Cardiac muscle cell (in vitro differentiated cells and primary cell): ENCODE data around the gene DSG4. TPM values are rescaled to one million over a fixed set of nuclear protein-coding genes. Genes with fewer than 3 reads are reported as not detected.

Experiments used
- DNase-seq, 2 donors: peaks; one replicate each; pipeline versions ENCODE4 v3.0.0 to v3.0.0-alpha.2; 2010 to 2017; ENCODE audit warnings: low read depth in 1 of 2, low spot score in 1 of 2
- H3K27ac ChIP-seq: fragments of 200-600 bp; sonication (generic); 2 replicates; pipeline ENCODE4 v1.5.1; 2016
- H3K27me3 ChIP-seq: fragments of 200-600 bp; sonication (generic); 2 replicates; pipeline ENCODE4 v1.6.0; 2016; ENCODE audit warnings: control low read depth
- H3K36me3 ChIP-seq: fragments of 200-600 bp; sonication (generic); 2 replicates; pipeline ENCODE4 v1.5.1; 2016; ENCODE audit warnings: control low read depth
- H3K4me1 ChIP-seq: fragments of 200-600 bp; sonication (generic); 2 replicates; pipeline ENCODE4 v1.8.1; 2017; ENCODE audit warnings: low read depth, mild to moderate bottlenecking, mixed run types
- H3K4me3 ChIP-seq: fragments of 200-600 bp; sonication (generic); 2 replicates; pipeline ENCODE4 v1.5.1; 2016; ENCODE audit warnings: mild to moderate bottlenecking
- H3K9me3 ChIP-seq: fragments of 200-600 bp; sonication (generic); 2 replicates; pipeline ENCODE4 v1.5.1; 2017; ENCODE audit warnings: low read depth, mild to moderate bottlenecking, control low read depth
- CTCF ChIP-seq: IDR thresholded peaks from 2 replicates; pipeline ENCODE4 v1.5.1; 2012; ENCODE audit warnings: low read depth, mild to moderate bottlenecking, low read length
- polyA plus RNA-seq: library from polyadenylated mRNA; unstranded; fragments of >200 nt; fragmentation: Nextera tagmentation; extraction: Ambion mirVana; gene quantifications from 2 replicates; pipeline ENCODE4 v1.2.1, GENCODE V29; 2016
- total RNA-seq: library from RNA; depleted of rRNA; stranded (reverse); fragments of >200 nt; gene quantifications from 2 replicates; pipeline ENCODE4 v1.2.3, GENCODE V29; 2016

The DSG4 gene
- total and polyA plus RNA-seq, 2 experiments from 2014 or later, result not detected

GRCh38 chr18:31438402-31438801 is 61.8 kb downstream of the DSG4 start:
- H3K27me3 ChIP-seq, result peaks cover 3% of the 10 kb centered on the region
- H3K4me3 ChIP-seq, result no peak overlapping the region
- H3K36me3 ChIP-seq, result no peaks in the 10 kb centered on the region
- H3K27ac ChIP-seq, result no peak overlapping the region
- H3K9me3 ChIP-seq, result no peaks in the 10 kb centered on the region
- H3K4me1 ChIP-seq, result no peaks in the 10 kb centered on the region
- no peak for DNase-seq
- no peak for TF ChIP-seq CTCF

- Histone ChIP-seq H3K4me3 (no peak overlapping the region), H3K4me1 (no peaks in the 10 kb centered on the region), H3K9me3 (no peaks in the 10 kb centered on the region), H3K27ac (no peak overlapping the region), H3K27me3 (peaks cover 3% of the 10 kb centered on the region), H3K36me3 (no peaks in the 10 kb centered on the region)
- no peak for TF ChIP-seq CTCF
- DNase-seq, result no peak
Measured at GRCh38 chr18:31439807-31440325, 63.3 kb downstream of the DSG4 start.

- no peak for TF ChIP-seq CTCF
Measured at GRCh38 chr18:31440787-31441186, 64.2 kb downstream of the DSG4 start.

GRCh38 chr18:31441493-31441892 is 64.9 kb downstream of the DSG4 start:
- H3K27ac ChIP-seq, result no peak overlapping the region
- H3K9me3 ChIP-seq, result no peaks in the 10 kb centered on the region
- no peak for TF ChIP-seq CTCF
- no peak overlapping the region for H3K4me3 ChIP-seq
- H3K36me3 ChIP-seq, result no peaks in the 10 kb centered on the region
- DNase-seq, result no peak
- H3K4me1 ChIP-seq, result no peaks in the 10 kb centered on the region
- H3K27me3 ChIP-seq, result peaks cover 3% of the 10 kb centered on the region

More at GRCh38 chr18:31440787-31441186, 64.2 kb downstream of the DSG4 start:
- H3K27ac ChIP-seq, result no peak overlapping the region
- H3K36me3 ChIP-seq, result no peaks in the 10 kb centered on the region
- H3K27me3 ChIP-seq, result peaks cover 3% of the 10 kb centered on the region
- H3K4me1 ChIP-seq, result no peaks in the 10 kb centered on the region
- no peak for DNase-seq
- no peaks in the 10 kb centered on the region for H3K9me3 ChIP-seq
- H3K4me3 ChIP-seq, result no peak overlapping the region

- Histone ChIP-seq H3K9me3 (no peaks in the 10 kb centered on the region), H3K27ac (no peak overlapping the region), H3K27me3 (peaks cover 3% of the 10 kb centered on the region), H3K4me1 (no peaks in the 10 kb centered on the region), H3K36me3 (no peaks in the 10 kb centered on the region), H3K4me3 (no peak overlapping the region)
- no peak for DNase-seq
- no peak for TF ChIP-seq CTCF
Measured at GRCh38 chr18:31444142-31444541, 67.6 kb downstream of the DSG4 start.

- Histone ChIP-seq H3K4me3 (no peak overlapping the region), H3K27ac (no peak overlapping the region), H3K4me1 (no peaks in the 10 kb centered on the region), H3K36me3 (no peaks in the 10 kb centered on the region), H3K9me3 (no peaks in the 10 kb centered on the region), H3K27me3 (peaks cover 3% of the 10 kb centered on the region)
- TF ChIP-seq CTCF, result no peak
- DNase-seq, result no peak
Measured at GRCh38 chr18:31445908-31446307, 69.3 kb downstream of the DSG4 start.
